HCT116 (cell line): ENCODE results near the gene CBLC. TPM values are rescaled to one million over a fixed set of nuclear protein-coding genes. Genes with fewer than 3 reads are reported as not detected.

Experiments
- ATAC-seq: fragments of 200-7000 bp; cut with Tn5 transposase; 2 replicates; pipeline ENCODE4 v1.9.1; 2020; ENCODE audit warnings: mild to moderate bottlenecking, moderate library complexity
- BruUV-seq: library from RNA; stranded (reverse); fragments of 400-500 nt; replicated peaks from 2 replicates; lab custom pipeline; 2021; lab: Mats Ljungman, UMichigan
- CTCF ChIA-PET: fragments of 300-600 bp; sonication (Branson Sonifier 250); formaldehyde crosslinking; loops from one replicate; lab custom pipeline; 2021; ENCODE audit warnings: antibody characterized with exemption; lab: Charles Lee
- POLR2A ChIA-PET: fragments of 300-600, 350-600 bp; sonication (Branson Sonifier 250); formaldehyde crosslinking; loops from one replicate; lab custom pipeline; 2021; ENCODE audit warnings: antibody characterized with exemption; lab: Charles Lee
- RAD21 ChIA-PET, 2 experiments: fragments of 300-600 bp; sonication (Branson Sonifier 250); formaldehyde crosslinking; loops; one replicate each; lab custom pipeline; 2023; ENCODE audit warnings: low total read pairs in 2 of 2; ENCODE audit not compliant: uncharacterized antibody in 2 of 2, unreplicated experiment in 2 of 2, low non-redundant PET in 1 of 2; lab: Charles Lee
- DNase-seq: peaks from one replicate; pipeline ENCODE4 v3.0.0-alpha.2; 2010; ENCODE audit warnings: low read depth, low spot score
- H2AFZ ChIP-seq: fragments of 200-600 bp; shearing (Covaris generic), sonication (generic); 2 replicates; pipeline ENCODE4 v1.6.1; 2017; ENCODE audit warnings: low read depth, mixed run types, mixed read lengths, antibody characterized with exemption, low read length; ENCODE audit not compliant: poor library complexity, severe bottlenecking
- H3K27ac ChIP-seq: 2 replicates; pipeline ENCODE4 v1.5.1; 2012; ENCODE audit warnings: low read depth, low read length
- H3K27me3 ChIP-seq: fragments of 200-600 bp; sonication (generic); 2 replicates; pipeline ENCODE4 v1.6.1; 2016; ENCODE audit warnings: mixed run types, low read length, mixed read lengths; ENCODE audit not compliant: insufficient read depth
- H3K36me3 ChIP-seq, 2 experiments: fragments of 200-500 bp in 1 of 2; fragments of 200-600 bp in 1 of 2; sonication (Bioruptor generic) in 1 of 2; sonication (generic) in 1 of 2; 2 replicates each; pipeline versions ENCODE4 v1.5.1 to v1.6.1; 2014 to 2016; ENCODE audit warnings: low read length in 2 of 2, inconsistent platforms in 1 of 2, mixed read lengths in 1 of 2, mixed run types in 1 of 2; ENCODE audit not compliant: insufficient read depth in 2 of 2, control insufficient read depth in 1 of 2
- H3K4me1 ChIP-seq, 2 experiments: fragments of 200-600 bp in 1 of 2; sonication (generic) in 1 of 2; 2 replicates each; pipeline versions ENCODE4 v1.5.1 to v1.6.1; 2012 to 2017; ENCODE audit warnings: low read length in 2 of 2, inconsistent platforms in 1 of 2, mild to moderate bottlenecking in 1 of 2, mixed read lengths in 1 of 2, mixed run types in 1 of 2, moderate library complexity in 1 of 2; ENCODE audit not compliant: insufficient read depth in 2 of 2, control insufficient read depth in 1 of 2
- H3K4me2 ChIP-seq: fragments of 200-600 bp; sonication (generic); 2 replicates; pipeline ENCODE4 v1.6.1; 2017; ENCODE audit warnings: mixed run types, low read length, mixed read lengths
- H3K4me3 ChIP-seq, 2 experiments: fragments of 200-600 bp in 1 of 2; sonication (generic) in 1 of 2; replicated peaks in 1 of 2; 2 replicates each; pipeline ENCODE4 v1.5.1; 2011 to 2016; ENCODE audit warnings: low read length in 2 of 2, control low read depth in 1 of 2, low read depth in 1 of 2, mild to moderate bottlenecking in 1 of 2, mixed read lengths in 1 of 2, mixed run types in 1 of 2
- H3K79me2 ChIP-seq: fragments of 200-600 bp; sonication (generic); 2 replicates; pipeline ENCODE4 v1.6.1; 2017; ENCODE audit warnings: mild to moderate bottlenecking, mixed run types, low read length, moderate library complexity, mixed read lengths; ENCODE audit not compliant: insufficient read depth
- H3K9ac ChIP-seq: fragments of 200-600 bp; sonication (generic); 2 replicates; pipeline ENCODE4 v1.6.1; 2016; ENCODE audit warnings: low read length, mixed read lengths
- H3K9me2 ChIP-seq: fragments of 200-600 bp; sonication (generic), shearing (Covaris generic); 2 replicates; pipeline ENCODE4 v1.6.1; 2017; ENCODE audit warnings: mixed run types, mild to moderate bottlenecking, moderate library complexity; ENCODE audit not compliant: insufficient read depth
- H3K9me3 ChIP-seq, 2 experiments: fragments of 200-500 bp in 1 of 2; fragments of 200-600 bp in 1 of 2; sonication (Bioruptor generic) in 1 of 2; sonication (generic) in 1 of 2; 2 replicates each; pipeline ENCODE4 v1.6.1; 2014 to 2017; ENCODE audit warnings: low read length in 2 of 2, mixed read lengths in 2 of 2, inconsistent platforms in 1 of 2, low read depth in 1 of 2, mild to moderate bottlenecking in 1 of 2, mixed run types in 1 of 2, moderate library complexity in 1 of 2; ENCODE audit not compliant: control insufficient read depth in 1 of 2, insufficient read depth in 1 of 2
- H4K20me1 ChIP-seq: fragments of 200-600 bp; sonication (generic), shearing (Covaris generic); 2 replicates; pipeline ENCODE4 v1.6.1; 2017; ENCODE audit warnings: mixed run types, mild to moderate bottlenecking, moderate library complexity; ENCODE audit not compliant: insufficient read depth
- CBX3 ChIP-seq: IDR thresholded peaks from 2 replicates; pipeline ENCODE4 v1.6.1; 2012; ENCODE audit warnings: low read depth
- EZH2 ChIP-seq: fragments of 200-600 bp; sonication (generic); IDR thresholded peaks from 2 replicates; pipeline ENCODE4 v1.6.1; 2017; ENCODE audit warnings: antibody characterized with exemption, mixed run types
- EZH2phosphoT487 ChIP-seq: fragments of 200-600 bp; IDR thresholded peaks from 2 replicates; pipeline ENCODE4 v1.6.1; 2018; ENCODE audit warnings: antibody characterized with exemption, borderline replicate concordance
- FOSL1 ChIP-seq: IDR thresholded peaks from 2 replicates; pipeline ENCODE4 v1.6.1; 2012; ENCODE audit warnings: low read depth
- POLR2AphosphoS5 ChIP-seq: IDR thresholded peaks from 2 replicates; pipeline ENCODE4 v1.6.1; 2011; ENCODE audit warnings: mild to moderate bottlenecking, low read depth, low read length, moderate library complexity
- SP1 ChIP-seq: IDR thresholded peaks from 2 replicates; pipeline ENCODE4 v1.6.1; 2012; ENCODE audit warnings: low read depth
- TCF7L2 ChIP-seq: IDR thresholded peaks from 2 replicates; pipeline ENCODE4 v1.7.0; 2011; ENCODE audit warnings: borderline replicate concordance, inconsistent platforms; ENCODE audit not compliant: insufficient read depth, insufficient read length; ENCODE audit errors: extremely low read depth
- YY1 ChIP-seq: IDR thresholded peaks from 2 replicates; pipeline ENCODE4 v1.6.1; 2011; ENCODE audit warnings: low read length, low read depth, moderate library complexity, mild to moderate bottlenecking; ENCODE audit not compliant: insufficient replicate concordance; ENCODE audit errors: extremely low read depth
- ZFX ChIP-seq: fragments of 450-650 bp; IDR thresholded peaks from 2 replicates; pipeline ENCODE4 v1.6.1; 2017
- ZNF274 ChIP-seq: fragments of 200-500 bp; sonication (Bioruptor generic); IDR thresholded peaks from 2 replicates; pipeline ENCODE4 v1.6.1; 2014; ENCODE audit warnings: mild to moderate bottlenecking, low read depth, low read length, inconsistent platforms
- intact Hi-C: fragments of 100-400 bp; cut with micrococcal nuclease; formaldehyde crosslinking; loops from 2 replicates; pipeline ENCODE4 v1.10.0; 2022
- total RNA-seq: library from RNA; stranded (reverse); gene quantifications from one replicate; pipeline ENCODE4 v1.2.1, GENCODE V29; 2021; ENCODE audit not compliant: unreplicated experiment
- TF ChIP-seq, protein P1 (sequence below), 3 experiments: fragments of 200-600 bp in 1 of 3; sonication (generic) in 1 of 3; IDR thresholded peaks in 2 of 3; conservative IDR thresholded peaks in 1 of 3; 2 replicates each; pipeline ENCODE4 v1.5.1; 2012 to 2017; ENCODE audit warnings: low read depth in 2 of 3, low read length in 2 of 3, antibody characterized with exemption in 1 of 3, borderline replicate concordance in 1 of 3, control low read depth in 1 of 3, mild to moderate bottlenecking in 1 of 3, mixed read lengths in 1 of 3, mixed run types in 1 of 3, moderate library complexity in 1 of 3; ENCODE audit not compliant: insufficient read depth in 1 of 3
- TF ChIP-seq, protein P2 (sequence below): IDR thresholded peaks from 2 replicates; pipeline ENCODE4 v1.6.1; 2012; ENCODE audit warnings: low read depth

CBLC gene
- total RNA-seq, 1 experiment from 2014 or later: 54.3 TPM

DNA sequence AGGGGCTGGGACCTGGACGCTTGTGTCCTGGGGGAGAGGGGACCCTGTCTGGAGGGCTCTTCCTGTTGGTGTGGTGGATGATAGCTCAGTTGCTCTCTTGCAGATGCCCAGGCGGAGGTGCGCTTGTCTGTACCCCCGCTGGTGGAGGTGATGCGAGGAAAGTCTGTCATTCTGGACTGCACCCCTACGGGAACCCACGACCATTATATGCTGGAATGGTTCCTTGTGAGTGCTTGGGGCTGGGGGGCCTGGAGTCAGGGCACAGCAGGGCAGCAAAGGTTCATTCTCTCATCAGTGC is 33.4 kb downstream of the CBLC start:
- H3K27ac ChIP-seq: no peak overlapping the region; the same call in 1 of the 2 replicates
- ATAC-seq: no peak
- no peak for DNase-seq
- H3K79me2 ChIP-seq: no peaks in the 10 kb centered on the region; the same call in 1 of the 2 replicates
- no peak overlapping the region for H3K4me3 ChIP-seq
- H2AFZ ChIP-seq: no peak overlapping the region
- H3K27me3 ChIP-seq: no peaks in the 10 kb centered on the region
- H3K4me2 ChIP-seq: no peak overlapping the region
- intact Hi-C loops: no loop called here
- H3K9me3 ChIP-seq: no peaks in the 10 kb centered on the region
- POLR2A ChIA-PET: no interaction called here
- H3K4me1 ChIP-seq: peaks cover 34 to 43% of the 10 kb centered on the region in 2 experiments
- H3K36me3 ChIP-seq: peaks cover 9 to 10% of the 10 kb centered on the region in 2 experiments; a peak in 2 of 4 replicates
- no peaks in the 10 kb centered on the region for H3K9me2 ChIP-seq
- H4K20me1 ChIP-seq: no peaks in the 10 kb centered on the region
- no peak for TF ChIP-seq EZH2
- TF ChIP-seq TCF7L2: no peak
- no peak for TF ChIP-seq CBX3
- TF ChIP-seq EZH2phosphoT487: no peak
- no peak for TF ChIP-seq FOSL1
- TF ChIP-seq ZFX: no peak
- TF ChIP-seq, all 23 proteins: peak for 0
- ChIA-PET RAD21 (no interaction called here), CTCF (no interaction called here)
- H3K9ac ChIP-seq: no peak overlapping the region
- BruUV-seq: no TSS peak

DNA sequence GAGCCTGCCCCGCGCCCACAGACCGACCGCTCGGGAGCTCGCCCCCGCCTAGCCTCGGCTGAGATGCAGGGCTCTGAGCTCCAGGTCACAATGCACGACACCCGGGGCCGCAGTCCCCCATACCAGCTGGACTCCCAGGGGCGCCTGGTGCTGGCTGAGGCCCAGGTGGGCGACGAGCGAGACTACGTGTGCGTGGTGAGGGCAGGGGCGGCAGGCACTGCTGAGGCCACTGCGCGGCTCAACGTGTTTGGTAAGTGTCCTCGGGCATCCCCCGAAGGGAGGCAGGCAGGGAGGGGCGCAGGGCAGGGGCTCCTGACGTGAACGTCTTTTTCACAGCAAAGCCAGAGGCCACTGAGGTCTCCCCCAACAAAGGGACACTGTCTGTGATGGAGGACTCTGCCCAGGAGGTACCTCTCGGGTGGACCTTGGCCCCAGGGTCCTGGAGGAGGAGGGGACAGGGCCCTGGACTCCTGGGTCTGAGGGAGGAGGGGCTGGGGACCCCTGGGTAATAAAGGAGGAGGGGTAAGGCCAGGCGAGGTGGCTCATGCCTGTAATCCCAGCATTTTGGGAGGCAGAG is 34.5 kb downstream of the CBLC start:
- H3K27ac ChIP-seq: no peak overlapping the region
- peaks cover 9 to 10% of the 10 kb centered on the region in 2 experiments; a peak in 2 of 4 replicates for H3K36me3 ChIP-seq
- ChIA-PET POLR2A (no interaction called here), RAD21 (no interaction called here), CTCF (no interaction called here)
- TF ChIP-seq, protein P1, sequence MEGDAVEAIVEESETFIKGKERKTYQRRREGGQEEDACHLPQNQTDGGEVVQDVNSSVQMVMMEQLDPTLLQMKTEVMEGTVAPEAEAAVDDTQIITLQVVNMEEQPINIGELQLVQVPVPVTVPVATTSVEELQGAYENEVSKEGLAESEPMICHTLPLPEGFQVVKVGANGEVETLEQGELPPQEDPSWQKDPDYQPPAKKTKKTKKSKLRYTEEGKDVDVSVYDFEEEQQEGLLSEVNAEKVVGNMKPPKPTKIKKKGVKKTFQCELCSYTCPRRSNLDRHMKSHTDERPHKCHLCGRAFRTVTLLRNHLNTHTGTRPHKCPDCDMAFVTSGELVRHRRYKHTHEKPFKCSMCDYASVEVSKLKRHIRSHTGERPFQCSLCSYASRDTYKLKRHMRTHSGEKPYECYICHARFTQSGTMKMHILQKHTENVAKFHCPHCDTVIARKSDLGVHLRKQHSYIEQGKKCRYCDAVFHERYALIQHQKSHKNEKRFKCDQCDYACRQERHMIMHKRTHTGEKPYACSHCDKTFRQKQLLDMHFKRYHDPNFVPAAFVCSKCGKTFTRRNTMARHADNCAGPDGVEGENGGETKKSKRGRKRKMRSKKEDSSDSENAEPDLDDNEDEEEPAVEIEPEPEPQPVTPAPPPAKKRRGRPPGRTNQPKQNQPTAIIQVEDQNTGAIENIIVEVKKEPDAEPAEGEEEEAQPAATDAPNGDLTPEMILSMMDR (IDR thresholded peaks at IDR 0.05 in 2 of 3, conservative IDR thresholded peaks at IDR 0.05 in 1 of 3; ENCODE audit: borderline replicate concordance in 1 of 3, insufficient read depth in 1 of 3, low read depth in 2 of 3, low read length in 2 of 3): no peak
- TF ChIP-seq ZNF274 (no peak), EZH2 (no peak), YY1 (no peak), POLR2AphosphoS5 (no peak), SP1 (no peak)
- TF ChIP-seq, protein P2, sequence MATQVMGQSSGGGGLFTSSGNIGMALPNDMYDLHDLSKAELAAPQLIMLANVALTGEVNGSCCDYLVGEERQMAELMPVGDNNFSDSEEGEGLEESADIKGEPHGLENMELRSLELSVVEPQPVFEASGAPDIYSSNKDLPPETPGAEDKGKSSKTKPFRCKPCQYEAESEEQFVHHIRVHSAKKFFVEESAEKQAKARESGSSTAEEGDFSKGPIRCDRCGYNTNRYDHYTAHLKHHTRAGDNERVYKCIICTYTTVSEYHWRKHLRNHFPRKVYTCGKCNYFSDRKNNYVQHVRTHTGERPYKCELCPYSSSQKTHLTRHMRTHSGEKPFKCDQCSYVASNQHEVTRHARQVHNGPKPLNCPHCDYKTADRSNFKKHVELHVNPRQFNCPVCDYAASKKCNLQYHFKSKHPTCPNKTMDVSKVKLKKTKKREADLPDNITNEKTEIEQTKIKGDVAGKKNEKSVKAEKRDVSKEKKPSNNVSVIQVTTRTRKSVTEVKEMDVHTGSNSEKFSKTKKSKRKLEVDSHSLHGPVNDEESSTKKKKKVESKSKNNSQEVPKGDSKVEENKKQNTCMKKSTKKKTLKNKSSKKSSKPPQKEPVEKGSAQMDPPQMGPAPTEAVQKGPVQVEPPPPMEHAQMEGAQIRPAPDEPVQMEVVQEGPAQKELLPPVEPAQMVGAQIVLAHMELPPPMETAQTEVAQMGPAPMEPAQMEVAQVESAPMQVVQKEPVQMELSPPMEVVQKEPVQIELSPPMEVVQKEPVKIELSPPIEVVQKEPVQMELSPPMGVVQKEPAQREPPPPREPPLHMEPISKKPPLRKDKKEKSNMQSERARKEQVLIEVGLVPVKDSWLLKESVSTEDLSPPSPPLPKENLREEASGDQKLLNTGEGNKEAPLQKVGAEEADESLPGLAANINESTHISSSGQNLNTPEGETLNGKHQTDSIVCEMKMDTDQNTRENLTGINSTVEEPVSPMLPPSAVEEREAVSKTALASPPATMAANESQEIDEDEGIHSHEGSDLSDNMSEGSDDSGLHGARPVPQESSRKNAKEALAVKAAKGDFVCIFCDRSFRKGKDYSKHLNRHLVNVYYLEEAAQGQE: no peak
- intact Hi-C loops: no loop called here
- ATAC-seq (no peak), DNase-seq (no peak)
- no TSS peak for BruUV-seq
- H3K27me3 ChIP-seq: no peaks in the 10 kb centered on the region
- no peaks in the 10 kb centered on the region for H3K9me3 ChIP-seq
- H3K4me1 ChIP-seq: peaks cover 24 to 32% of the 10 kb centered on the region in 2 experiments
- H3K4me2 ChIP-seq: no peak overlapping the region
- H3K4me3 ChIP-seq: no peak overlapping the region
- H4K20me1 ChIP-seq: no peaks in the 10 kb centered on the region
- no peak overlapping the region for H3K9ac ChIP-seq
- H2AFZ ChIP-seq: no peak overlapping the region
- no peaks in the 10 kb centered on the region for H3K9me2 ChIP-seq
- no peaks in the 10 kb centered on the region; the same call in 1 of the 2 replicates for H3K79me2 ChIP-seq
